Stimulated activated CD8-positive, alpha-beta memory T cell treated with anti-CD3 and anti-CD28 coated beads, Interleukin-15, amount 100 ng/mL, for 4 hours (primary cell): ENCODE data around the gene GFI1.
"Not testable (repeated sequence)": the region's sequence is repeated elsewhere in the genome, so short reads cannot be mapped to it uniquely, and the experiment has no call there.

Source experiments
- DNase-seq, 2 donors: peaks; one replicate each; pipeline ENCODE4 v3.0.0-alpha.2; 2020; ENCODE audit warnings: low read depth in 2 of 2

Gene GFI1

GRCh38 chr1:92465256-92465647 lies 21.5 kb downstream of the GFI1 start:
- no peak for DNase-seq

GRCh38 chr1:92464588-92465255 lies 22.0 kb downstream of the GFI1 start:
- DNase-seq: no peak

GRCh38 chr1:92461364-92462097 lies 25.2 kb downstream of the GFI1 start:
- DNase-seq: no peak

DNA sequence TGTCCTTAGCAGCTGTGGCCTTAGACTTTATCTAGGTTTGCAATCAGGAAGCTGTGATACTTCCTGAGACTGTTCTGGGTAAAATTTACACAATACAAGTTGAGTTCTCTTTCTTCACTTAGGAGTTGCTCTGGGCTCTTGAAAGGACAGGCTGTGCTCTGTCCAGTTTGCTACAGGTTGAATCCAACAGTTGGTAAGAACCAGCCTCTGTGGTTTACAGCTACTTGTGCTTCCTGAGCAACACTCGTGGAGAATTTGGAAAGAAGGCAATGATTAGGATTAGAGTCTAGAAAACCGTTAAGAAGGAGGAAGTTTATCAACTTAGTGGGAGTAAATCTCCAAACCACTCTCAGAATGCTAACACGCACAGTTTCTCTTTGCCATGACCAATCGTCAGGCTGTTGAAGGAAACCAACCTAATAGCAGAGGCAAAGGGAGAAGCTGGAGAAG lies 26.8 kb downstream of the GFI1 start:
- DNase-seq: no peak

GRCh38 chr1:92458146-92458545 lies 28.6 kb downstream of the GFI1 start:
- no peak for DNase-seq

DNA sequence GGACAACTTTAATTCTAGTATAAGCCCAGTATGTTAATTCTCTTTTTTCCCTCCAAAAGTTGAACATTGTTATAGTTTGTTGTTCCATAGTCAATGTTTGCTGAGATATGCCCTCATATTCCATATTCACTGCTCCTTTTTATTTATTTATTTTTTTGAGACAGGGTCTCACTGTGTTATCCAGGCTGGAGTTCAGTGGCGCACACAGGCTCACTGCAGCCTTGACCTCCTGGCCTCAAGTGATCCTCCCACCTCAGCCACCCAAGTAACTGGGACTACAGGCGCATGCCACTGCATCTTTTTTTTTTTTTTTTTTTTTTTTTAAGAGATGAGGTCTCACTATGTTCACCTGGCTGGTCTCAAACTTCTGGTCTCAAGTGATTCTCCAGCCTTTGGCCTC lies 38.7 kb downstream of the GFI1 start:
- DNase-seq: no peak

DNA sequence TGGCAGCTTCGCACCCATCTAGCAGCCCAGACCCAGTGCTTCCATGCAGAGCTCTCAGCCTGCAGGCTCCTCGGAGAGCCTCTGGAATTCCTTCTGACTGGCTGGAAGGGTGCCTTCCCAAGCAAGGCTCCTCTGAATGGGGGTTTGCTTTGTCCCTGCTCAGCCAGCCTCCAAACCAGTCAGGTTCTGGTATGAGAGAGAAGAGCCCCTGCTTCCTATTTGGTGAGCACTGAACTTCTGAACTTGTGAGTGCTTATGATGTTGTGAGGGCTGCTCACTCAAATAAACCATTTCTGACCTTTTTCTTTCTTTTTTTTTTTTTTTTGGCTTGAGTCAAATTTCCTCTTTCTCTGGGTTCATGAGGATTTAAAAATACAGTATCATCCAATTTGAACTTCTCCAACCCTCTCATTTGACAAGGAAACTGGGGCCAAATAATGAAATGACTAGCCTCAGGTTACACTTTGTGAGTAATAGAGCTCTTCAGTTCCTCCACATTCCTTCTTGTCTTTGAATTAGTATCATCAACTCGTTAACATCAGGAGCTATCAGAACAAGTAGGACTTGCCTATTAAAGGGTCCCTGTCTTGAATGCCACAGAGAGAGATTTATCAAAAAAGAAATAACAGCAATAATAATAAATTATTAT lies 39.6 kb downstream of the GFI1 start:
- DNase-seq: no peak

GRCh38 chr1:92446546-92446945 lies 40.2 kb downstream of the GFI1 start:
- DNase-seq: no peak

DNA sequence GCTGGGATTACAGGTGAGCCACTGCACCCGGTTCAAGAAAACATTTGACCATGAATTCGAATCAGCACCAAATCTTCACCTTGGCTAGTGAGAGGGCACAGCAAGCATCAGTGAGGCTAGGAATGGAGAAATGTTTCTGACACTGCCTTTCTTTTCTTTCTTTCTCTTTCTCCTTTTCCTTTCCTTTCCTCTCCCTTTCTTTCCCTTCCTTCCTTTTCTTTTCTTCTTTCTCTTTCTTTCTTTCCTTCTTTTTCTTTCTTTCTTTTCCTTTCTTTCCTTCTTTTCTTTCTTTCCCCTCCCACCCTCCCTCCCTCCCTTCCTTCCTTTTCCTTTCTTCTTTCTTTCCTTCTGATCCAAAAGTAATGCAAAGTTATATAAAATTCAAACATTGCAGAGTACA lies 40.9 kb downstream of the GFI1 start:
- no peak for DNase-seq

DNA sequence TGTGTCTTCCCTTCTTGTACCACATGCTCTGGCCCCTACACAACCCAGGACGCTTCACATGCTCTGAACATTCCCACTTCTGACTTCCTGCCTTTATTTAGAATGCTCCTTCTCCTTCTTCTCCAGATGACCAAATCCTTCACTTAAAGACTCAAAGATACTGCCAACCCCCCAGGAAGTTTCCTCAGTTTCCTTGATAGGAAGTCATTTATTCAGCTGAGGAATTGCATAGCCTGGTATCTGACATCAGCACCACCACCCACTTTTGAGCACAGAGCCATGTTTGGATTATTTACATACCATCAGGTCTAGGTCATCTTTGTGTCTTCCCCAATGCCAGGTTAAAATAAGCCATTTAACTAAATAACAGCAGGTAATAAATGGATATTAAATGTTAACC lies 42.4 kb downstream of the GFI1 start:
- no peak for DNase-seq

GRCh38 chr1:92443893-92444292 lies 42.8 kb downstream of the GFI1 start:
- no peak for DNase-seq

DNA sequence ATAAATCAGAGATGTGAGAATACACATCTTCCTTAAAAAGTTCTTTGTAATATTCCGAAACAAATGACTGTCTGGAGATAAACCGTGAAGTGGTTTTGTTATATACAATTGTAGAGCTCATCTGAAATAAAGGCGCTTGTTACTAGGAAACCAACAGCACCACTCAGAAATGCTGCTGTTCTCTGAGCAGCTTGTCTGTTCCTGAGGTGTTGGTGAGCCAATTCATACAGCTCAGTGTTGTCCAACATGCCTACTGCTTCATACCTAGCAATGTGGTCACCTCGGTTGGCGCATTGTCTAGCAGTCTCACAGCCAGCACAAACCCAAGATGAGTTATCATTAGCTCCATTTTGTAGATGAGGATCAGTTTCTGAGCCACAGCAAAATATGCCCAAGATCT lies 44.4 kb downstream of the GFI1 start:
- no peak for DNase-seq

DNA sequence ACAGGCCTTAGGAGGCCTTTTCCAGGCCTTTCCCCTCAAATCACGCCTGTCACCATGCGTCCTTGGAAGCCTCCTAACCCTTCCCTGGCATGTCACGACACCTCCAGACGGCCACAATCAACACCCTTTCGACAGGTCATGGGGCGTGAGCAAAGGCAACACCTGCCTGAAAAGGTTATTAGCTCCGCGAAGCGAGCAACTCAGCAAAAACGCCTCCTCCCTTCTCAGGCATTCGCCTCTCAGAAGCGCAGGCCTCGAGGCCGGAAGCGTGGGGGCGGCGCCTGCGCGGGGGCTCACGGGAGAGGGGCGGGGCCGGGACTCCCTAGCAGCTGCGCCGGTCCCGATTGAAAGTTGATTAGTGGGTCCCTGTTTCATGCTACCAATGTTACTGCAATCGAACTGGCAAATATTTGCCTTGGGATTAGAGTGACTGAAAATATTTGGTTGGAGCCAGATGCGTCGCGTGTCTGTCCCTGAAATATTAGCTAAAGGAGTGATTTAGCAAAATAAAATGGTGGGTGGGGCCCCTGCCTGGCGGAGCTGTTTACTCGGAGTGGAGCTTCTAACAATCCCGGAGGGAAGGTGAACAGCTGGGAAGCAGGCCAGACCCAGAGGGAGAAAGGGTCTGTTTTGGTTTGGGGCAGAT lies 44.9 kb downstream of the GFI1 start:
- DNase-seq: no peak

- no peak for DNase-seq
Observed at GRCh38 chr1:92441316-92441696, 45.4 kb downstream of the GFI1 start.

GRCh38 chr1:92439291-92439690 lies 47.4 kb downstream of the GFI1 start:
- no peak for DNase-seq

DNA sequence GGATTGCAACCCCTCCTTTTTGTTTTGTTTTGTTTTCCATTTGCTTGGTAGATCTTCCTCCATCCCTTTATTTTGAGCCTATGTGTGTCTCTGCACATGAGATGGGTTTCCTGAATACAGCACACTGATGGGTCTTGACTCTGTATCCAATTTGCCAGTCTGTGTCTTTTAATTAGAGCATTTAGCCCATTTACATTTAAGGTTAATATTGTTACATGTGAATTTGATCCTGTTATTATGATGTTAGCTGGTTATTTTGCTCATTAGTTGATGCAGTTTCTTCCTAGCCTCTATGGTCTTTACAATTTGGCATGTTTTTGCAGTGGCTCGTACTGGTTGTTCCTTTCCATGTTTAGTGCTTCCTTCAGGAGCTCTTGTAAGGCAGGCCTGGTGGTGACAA lies 52.2 kb downstream of the GFI1 start:
- not testable (repeated sequence) for DNase-seq

- DNase-seq: no peak
Observed at GRCh38 chr1:92430030-92430429, 56.7 kb downstream of the GFI1 start.

GRCh38 chr1:92425617-92426016 lies 61.1 kb downstream of the GFI1 start:
- no peak for DNase-seq
